Activated T-helper 1 cell treated with Interleukin-2 at 50 U/mL for 16 hours (primary cell): ENCODE results near the gene ARRB1.
A peak's percentile ranks its signal among the peaks of the same experiment; 100 is the strongest.
"Not testable (repeated sequence)": the region's sequence is repeated elsewhere in the genome, so short reads cannot be mapped to it uniquely, and the experiment has no call there.

Source experiments
- DNase-seq: peaks from one replicate; pipeline ENCODE4 v3.0.0-alpha.2; 2020; ENCODE audit warnings: low read depth

The ARRB1 gene

DNA sequence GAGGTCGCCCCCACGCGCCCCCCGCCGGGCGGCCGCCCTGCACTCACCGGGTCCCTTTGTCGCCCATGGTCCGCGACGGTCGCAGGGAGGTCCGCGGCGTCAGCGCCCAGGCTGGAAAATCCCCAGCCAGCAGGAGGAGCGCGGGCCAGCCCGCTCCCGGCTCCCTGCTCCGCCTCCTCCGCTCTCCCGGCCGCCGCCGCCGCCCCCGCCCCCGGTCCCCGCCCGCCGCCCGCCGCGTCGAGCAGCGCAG lies at the start of gene ARRB1:
Gene ARRB1 (minus strand): TSS at position 121 of the 250 bp plus-strand sequence. CDS start 54 bp downstream, at position 67.
- no peak for DNase-seq

DNA sequence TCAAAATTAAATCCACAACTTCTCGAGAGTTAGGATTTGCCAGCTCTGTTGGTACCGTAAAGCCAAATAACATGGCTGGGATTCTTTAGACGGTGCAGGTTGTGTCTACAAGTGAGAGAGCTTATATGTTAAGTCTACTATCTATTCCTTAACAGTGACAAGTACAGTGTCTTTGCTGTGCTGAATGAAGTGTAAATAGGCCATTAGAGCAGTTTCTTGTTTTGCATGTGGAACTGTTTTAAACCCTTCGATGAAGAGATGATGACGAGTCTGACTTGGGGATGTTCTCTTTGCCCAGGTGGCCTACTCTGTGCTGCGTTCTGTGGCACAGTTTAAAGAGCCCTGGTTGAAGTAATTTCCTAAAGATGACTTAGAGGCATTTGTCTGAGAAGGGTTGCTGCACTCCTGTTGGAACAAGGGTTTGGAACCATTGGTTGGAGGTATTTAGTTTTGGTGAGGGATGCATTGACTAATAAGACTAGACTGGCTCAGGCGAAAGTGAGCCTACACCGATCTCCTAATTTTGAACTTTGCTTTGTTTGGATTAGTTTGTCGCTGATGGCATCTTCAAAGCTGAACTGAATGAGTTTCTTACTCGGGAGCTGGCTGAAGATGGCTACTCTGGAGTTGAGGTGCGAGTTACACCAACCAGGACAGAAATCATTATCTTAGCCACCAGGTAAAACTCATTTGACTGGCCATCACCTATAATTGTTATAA lies 48.8 kb upstream of the ARRB1 start:
- no peak for DNase-seq

DNA sequence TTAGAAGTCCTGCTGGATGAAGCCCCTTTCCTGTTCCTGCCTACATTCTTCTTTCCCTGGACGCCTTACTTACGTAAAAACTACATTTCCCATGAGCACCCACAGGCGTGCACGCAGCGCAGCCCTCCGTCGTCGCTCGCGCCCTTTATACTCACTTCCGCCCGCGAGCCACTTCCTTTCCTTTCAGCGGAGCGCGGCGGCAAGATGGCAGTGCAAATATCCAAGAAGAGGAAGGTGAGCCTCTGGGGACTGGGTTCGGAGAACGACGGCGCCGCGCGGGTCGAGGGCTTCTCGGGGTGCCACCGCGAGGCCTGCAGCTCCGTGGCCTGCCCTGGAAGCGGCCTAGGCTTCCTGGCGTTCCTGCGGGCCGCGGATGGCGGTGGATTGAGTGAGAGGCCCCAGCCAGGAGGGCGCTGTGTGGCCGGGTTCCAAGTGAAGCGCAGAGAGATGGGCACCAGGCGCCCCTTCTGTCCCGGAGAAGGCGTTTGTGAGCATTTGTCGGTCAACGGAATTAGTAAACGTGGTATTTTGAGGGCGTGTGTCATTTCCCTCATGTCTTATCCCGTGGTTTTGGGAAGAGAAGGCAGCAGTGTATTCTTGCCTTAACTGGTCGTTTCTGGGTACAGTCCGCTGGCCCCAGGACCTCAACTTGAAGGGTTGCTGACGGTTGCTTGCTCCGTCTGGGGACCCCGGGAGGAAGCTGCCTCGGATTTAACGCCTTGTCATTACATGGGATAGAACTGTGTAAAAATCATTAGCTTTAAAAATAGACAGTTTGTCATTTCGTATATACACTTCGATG lies 48.1 kb upstream of the ARRB1 start, which contains the start of gene RPS3:
Gene RPS3 (plus strand): TSS at position 175 of the 802 bp plus-strand sequence. CDS start 30 bp downstream, at position 205.
- DNase-seq, result peak; percentile 78

DNA sequence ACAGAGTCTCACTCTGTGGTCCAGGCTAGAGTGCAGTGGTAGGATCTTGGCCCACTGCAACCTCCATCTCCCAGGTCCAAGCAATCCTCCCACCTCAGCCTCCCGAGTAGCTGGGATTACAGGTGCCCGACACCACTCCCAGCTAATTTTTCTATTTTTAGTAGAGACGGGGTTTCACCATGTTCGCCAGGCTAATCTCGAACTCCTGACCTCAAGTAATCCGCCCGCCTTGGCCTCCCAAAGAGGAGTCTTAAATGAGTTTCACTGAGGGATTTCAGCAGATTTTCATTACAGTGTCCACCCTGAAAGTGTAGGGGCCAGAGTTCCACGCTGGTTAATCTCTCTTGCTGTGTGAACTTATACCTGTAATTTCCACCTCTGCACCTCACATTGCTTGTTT lies 47.4 kb upstream of the ARRB1 start:
- DNase-seq, result no peak

DNA sequence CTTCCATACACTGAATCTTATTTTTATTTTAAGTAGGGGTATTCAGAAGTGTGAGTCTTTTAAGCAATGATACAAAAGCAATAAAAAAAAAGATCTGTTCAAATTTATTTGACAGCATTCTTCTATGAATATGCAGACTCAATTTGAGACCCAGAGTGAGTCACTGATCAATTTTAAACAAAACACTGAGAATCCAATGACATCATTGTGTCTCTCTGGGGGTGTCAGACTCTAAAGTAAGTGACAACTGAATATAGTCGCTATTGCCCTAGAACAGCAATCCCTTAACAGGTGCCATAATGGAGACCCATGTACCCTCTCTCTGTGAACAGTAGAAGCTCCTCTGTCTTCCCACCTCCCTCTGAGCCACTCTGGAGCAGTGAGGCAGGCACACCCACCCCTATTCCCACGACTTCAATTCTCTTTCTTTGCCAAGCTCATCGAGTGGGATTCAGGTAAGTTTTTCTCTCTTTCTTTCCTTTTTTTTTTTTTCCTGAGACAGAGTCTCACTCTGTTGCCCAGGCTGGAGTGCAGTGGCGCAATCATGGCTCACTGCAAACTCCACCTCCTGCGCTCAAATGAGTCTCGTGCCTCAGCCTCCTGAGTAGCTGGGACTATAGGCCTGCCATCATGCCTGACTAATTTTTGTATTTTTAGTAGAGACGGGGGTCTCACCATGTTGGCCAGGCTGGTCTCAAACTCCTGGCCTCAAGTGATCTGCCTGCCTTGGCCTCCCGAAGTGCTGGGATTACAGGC lies 42.8 kb upstream of the ARRB1 start:
- no peak for DNase-seq

DNA sequence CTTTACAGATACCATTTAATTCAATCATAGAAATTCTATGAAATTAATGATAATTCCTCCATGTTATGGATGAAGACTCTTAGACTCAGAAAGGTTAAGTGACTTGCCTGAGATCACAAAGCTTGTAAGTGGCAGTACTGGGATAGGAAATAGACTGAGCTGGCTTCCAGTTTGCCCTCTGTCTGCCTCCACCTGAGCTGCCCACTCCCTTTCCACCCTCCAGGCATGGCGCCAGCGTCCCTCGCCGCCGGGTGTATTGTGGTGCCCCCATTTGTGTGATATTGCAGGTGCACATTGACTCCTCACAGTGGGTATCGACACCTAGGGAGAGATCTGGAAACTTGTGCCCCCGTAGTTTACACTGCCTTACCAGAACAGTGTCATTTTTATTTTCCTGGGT lies 38.5 kb upstream of the ARRB1 start:
- no peak for DNase-seq

DNA sequence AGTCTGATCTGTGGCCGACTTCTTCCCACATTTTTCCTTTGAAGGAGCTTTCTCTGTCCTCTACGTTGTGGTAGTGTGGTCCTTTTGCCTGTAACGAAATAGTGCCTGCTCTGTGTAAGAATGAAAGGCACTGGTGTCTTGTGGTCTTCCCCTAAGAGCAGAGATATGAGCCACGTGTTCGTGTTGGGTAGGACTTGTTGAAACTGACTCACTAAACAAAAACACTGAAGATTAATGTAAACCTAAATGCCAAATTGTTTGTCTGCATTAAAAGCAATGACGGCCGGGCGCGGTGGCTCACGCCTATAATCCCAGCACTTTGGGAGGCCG lies 37.8 kb upstream of the ARRB1 start:
- DNase-seq, result no peak

DNA sequence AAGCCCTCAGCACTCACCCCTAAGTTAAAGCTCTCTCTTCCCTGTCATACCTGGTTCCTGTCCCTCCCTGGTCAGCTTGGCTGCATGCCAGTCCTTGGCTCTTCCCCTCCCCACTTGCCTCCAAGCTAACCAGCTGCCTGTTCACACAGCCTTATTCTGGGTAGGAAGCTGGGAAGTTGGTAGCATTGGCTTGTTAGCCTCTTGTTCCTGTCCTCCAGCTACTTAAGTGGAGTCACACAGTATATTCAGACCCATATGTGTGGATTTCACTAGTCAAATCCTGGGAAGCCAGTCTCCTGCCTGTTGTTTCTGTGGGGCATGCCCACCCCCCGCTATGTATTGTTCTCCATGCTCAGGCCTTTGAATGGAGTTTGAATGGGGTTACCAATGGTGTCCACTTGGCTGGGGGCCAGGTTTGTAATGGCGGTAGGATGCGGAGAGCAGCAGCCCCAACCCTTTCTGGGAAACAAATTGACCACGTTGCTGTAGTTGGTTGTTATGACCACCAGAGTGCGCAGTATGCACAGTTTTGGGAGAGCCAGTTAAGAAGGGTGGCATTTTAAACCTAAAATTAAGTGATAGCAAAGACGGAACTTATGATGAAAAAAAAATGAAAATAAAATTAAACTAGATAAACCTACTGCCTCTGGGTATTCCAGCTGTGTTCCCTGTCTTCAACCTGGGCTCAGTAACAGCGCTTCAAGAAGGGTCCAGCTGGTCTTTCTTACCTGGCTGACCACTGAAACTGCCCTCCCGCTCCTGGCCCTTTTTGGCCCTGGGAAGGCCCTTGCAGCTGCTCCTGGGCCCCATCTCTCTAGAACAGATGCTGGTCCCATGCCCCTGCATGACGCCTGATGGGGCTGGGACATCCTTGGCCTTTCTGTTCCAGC lies 37.2 kb upstream of the ARRB1 start:
- DNase-seq, result peak; percentile 51

DNA sequence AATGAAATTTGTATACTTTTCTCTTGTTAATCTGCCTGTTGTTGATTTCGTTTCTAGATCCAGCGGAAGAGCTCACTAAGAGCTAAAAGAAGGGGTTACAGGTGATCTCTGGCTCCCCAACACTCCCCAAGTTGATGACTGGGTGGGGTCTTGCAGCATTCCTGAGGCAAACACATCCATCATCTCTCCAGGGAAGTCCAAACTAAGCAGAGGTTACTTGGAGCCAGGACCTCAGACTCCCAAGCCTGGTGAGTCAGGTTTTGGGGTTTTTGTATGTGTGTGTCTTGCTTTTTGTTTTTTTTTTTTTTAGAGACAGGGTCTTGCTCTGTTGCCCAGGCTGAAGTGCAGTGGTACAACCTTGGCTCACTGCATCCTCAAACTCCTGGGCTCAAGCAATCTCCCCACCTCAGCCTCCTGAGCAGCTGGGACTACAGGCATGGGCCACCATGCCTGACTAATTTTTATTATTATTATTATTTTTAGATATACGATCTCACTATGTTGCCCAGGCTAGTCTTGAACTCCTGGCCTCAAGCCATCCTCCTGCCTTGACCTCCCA lies 36.4 kb upstream of the ARRB1 start:
- DNase-seq, result no peak

DNA sequence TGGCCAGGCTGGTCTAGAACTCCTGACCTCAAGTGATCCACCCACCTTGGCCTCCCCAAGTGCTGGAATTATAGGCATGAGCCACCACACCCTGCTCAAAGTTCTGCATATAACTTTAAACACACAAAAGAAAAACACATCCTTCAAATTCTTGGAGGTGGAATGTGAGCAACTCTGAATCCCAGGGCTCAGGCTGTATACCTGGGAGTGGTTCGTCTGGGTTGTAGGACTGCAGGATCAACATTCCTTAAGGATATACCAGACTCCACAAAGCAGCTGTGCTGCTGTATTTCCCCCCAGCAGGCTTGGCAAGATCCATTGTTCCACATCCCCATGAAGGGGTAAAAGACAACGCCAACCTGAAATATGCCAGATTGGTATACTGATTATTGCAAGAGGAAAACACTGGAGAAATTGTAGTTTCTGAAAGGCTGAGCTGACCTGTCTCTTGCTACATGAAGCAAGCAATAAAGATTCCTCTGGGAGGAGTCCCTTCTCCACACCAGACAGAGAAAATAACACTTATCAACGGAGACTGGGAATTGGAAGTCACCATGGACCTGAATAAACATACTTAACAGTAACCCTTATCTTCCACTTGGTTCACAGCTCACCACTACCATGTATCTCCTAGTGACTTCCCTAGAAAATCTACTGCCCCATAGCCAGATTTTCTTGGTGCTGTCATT lies 35.6 kb upstream of the ARRB1 start:
- no peak for DNase-seq

DNA sequence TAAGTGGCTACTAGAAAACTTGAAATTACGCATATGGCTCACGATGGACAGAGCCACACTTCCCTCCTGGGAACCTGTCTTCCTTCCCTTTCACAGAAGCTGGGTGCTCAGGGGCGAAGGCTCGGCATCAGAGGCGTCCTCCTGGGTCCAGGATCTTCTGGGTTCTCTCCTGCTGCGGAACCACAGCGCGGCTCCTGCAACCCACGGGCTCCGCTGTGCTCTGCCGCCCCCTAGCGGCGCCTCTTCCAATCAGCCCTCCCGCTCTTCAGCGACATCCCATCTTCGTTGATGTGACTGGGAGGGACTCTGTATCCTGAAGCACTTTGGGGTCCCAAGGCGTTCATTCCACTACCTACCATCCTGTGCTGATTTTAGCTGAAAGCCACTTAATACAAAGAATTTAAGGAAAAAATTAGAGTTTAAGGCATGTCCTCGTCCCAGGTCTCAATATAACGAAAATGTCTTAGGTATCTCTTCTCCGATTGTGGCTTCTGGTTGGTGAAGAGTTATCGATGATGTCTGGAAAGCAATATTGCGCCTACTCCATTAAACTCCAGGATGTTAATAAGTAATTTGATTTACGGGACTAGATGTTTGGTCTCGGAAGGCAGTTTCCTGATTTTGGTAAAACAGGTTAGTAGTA lies 33.1 kb upstream of the ARRB1 start:
- DNase-seq, result peak; percentile 69

DNA sequence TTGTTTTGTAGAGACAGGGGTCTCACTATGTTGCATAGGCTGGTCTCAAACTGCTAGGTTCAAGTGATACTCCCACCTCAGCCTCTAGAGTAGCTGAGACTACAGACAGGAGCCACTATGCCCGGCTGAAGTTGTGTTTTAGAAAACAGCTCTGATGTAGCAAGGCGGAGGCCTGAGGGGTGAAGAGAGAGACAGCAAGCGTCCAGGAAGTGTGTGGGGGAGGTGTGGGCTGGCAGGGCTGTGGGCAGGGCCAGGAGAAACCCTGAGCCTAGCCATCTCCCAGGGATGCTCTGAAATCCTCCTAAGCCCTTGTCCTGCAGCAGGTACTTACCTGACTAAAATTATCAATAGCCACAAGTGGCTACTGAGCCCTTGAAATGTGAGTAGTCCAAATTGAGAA lies 31.8 kb upstream of the ARRB1 start:
- DNase-seq, result peak; percentile 8

DNA sequence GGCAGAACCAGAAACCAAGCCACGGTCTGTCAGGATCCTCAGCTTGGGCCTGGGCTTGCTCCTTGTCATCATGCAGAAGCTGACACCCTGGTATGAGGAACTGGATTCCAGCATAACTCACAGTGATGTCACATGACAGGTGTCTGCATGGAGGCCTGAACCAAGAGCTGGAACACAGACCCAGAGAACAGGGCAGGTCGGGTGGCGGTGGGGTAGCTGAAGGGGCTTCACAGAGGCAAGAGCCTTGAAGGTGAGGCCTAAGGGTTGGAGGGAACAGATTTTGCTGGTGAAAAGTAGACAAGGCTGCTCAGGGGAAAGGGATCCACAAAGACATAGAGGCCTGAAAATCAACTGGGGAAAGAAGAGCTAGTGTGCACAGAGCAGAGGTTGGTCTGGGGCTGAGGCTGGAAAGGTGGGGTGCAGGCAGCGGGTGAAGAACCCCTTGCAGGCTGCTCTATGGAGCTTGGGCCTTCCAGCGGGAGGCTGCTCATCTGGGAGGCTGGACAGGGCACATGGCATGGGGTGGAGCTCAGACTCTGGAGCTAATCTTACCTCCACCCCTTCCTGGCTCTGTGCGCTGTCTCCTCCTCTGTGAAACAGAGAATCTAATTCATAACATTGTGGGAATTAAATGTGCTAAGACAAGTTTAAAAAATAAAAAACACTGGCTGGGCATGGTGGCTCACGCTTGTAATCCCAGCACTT lies 29.4 kb upstream of the ARRB1 start:
- no peak for DNase-seq

DNA sequence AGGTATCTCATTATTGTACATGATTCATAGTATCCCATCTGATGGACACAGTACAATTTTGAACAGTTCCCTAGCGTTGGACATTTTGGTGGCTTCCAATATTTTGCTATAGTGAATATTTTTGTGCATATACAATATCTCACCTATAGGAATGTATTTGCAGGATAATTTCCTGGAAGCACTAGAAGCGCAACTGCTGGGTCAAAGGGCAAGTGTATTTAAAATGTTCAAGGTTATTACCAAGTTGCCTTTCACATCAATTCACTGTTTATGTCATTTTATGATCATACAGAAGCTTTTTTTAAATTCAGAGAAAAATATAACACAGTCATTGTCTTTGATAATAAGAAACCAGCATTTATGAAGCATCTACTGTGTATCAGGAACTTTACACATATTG lies 28.8 kb upstream of the ARRB1 start:
- DNase-seq, result no peak

DNA sequence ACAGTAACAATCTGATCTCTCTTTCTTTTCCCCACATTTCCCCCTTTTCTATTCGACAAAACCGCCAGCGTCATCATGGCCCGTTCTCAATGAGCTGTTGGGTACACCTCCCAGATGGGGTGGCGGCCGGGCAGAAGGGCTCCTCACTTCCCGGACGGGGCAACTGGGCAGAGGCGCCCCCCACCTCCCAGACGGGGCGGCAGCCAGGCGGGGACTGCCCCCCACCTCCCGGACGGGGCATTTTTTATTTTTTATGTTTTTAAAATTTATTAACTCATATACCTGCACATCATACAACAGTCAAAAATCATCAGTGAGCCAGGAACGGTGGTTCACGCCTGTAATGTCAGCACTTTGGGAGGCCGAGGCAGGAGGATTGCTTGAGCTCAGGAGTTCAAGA lies 27.3 kb upstream of the ARRB1 start:
- not testable (repeated sequence) for DNase-seq

DNA sequence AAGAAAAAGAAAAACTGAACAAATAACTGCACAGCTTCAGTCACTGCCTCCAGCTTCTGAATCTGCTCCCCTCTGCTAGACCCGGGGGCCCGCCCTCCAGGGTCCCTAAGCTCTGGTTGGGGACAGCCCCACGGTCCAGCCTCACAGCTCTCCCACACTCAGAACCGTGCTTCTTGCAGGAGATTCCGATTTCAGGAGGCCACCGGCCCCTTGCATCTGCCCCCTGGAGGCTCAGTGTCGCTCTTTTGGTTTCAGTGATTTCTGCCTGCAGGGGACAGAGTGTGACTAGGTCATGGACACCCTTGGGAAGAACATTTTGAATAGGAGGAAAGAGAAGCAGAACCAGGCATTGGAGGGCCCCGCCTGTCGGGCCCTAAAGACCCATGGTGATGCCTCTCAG lies 24.7 kb upstream of the ARRB1 start:
- no peak for DNase-seq

DNA sequence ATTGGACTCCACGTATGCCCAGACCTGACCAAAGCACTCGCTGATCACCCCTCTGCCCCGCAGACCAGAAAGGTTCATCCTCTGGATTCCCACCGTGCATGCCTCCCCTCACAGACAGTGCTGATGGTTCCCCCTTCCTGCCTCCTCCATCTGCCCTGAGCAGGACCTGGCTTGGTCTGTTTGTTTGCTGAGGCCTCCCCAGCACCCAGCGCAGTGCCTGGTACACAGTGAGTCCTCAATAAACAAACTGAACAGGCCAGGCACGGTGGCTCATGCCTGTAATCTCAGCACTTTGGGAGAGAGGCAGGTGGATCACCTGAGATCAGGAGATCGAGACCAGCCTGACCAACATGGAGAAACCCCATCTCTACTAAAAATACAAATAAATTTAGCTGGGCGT lies 24.2 kb upstream of the ARRB1 start:
- no peak for DNase-seq

DNA sequence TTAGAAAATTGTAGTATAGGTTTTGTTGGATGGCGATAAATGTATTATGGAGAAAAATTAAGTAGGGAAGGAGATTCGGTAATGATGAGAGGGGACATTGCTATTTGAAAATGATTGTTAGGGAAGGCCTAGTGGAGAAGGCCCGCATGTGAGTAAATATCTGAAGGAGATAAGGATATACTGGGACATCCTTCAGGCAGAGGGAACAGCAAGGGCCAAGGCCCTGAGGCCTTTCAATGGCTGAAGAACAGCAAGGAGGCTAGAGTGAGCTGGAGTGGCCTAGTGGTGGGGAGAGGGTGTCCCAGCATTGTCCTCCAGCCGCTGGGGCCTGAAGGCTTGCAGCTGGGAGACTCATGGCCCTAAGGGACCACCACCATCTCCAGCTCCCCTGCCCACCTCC lies 23.2 kb upstream of the ARRB1 start:
- DNase-seq, result no peak

DNA sequence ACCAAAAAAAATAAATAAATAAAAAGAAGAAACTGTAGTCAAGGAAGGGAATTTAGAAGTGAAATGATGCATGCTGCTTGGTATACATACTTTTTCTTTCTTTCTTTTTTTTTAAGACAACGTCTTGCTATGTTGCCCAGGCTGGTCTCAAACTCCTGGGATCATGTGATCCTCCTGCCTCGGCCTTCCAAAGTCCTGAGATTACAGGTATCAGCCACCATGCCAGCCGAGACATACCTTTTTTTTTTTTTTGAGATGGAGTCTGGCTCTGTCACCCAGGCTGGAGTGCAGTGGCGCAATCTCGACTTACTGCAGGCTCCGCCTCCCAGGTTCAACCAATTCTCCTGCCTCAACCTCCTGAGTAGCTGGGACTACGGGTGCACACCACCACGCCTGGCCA lies 21.7 kb upstream of the ARRB1 start:
- no peak for DNase-seq
